GM12878 (cell line): ENCODE measurements around the gene GNPNAT1.
"Not testable (repeated sequence)": the region's sequence is repeated elsewhere in the genome, so short reads cannot be mapped to it uniquely, and the experiment has no call there.

ENCODE experiments used
- EP300 ChIP-seq, 2 experiments: fragments of 150-350 bp in 1 of 2; IDR thresholded peaks; 2 replicates each; pipeline ENCODE4 v1.6.1; 2011 to 2012; ENCODE audit warnings: low read depth in 2 of 2, low read length in 2 of 2, borderline replicate concordance in 1 of 2, improper control_type of control experiment in 1 of 2, inconsistent platforms in 1 of 2; ENCODE audit not compliant: control insufficient read depth in 1 of 2
- TCF7 ChIP-seq: IDR thresholded peaks from 2 replicates; pipeline ENCODE4 v1.6.1; 2014; ENCODE audit warnings: antibody characterized with exemption, borderline replicate concordance
- TF ChIP-seq, protein P1 (sequence below): IDR thresholded peaks from 2 replicates; pipeline ENCODE4 v1.6.1; 2011; ENCODE audit warnings: low read depth, low read length, improper control_type of control experiment, borderline replicate concordance
- TF ChIP-seq, protein P2 (sequence below): fragments of 450-650 bp; IDR thresholded peaks from 2 replicates; pipeline ENCODE4 v1.6.1; 2017; ENCODE audit warnings: antibody characterized with exemption, mild to moderate bottlenecking, moderate library complexity

DNA sequence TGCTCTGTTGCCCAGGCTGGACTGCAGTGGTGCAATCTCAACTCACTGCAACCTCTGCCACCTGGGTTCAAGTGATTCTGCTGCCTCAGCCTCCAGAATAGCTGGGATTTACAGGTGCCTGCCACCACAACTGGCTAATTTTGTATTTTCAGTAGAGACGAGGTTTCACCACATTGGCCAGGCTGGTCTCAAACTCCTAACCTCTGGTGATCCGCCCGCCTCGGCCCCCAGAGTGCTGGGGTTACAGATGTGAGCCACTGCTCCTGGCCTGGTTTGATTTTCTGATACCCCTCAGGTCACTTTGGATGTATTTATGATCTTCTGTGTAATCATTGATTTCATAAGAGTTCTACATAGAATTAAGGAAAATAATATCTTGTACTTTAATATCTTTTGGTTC is 28.5 kb downstream of the GNPNAT1 start:
- TF ChIP-seq EP300 (IDR thresholded peaks at IDR 0.05; ENCODE audit: borderline replicate concordance in 1 of 2, control insufficient read depth in 1 of 2, low read depth in 2 of 2, low read length in 2 of 2); TCF7: not testable (repeated sequence)
- TF ChIP-seq, protein P1, sequence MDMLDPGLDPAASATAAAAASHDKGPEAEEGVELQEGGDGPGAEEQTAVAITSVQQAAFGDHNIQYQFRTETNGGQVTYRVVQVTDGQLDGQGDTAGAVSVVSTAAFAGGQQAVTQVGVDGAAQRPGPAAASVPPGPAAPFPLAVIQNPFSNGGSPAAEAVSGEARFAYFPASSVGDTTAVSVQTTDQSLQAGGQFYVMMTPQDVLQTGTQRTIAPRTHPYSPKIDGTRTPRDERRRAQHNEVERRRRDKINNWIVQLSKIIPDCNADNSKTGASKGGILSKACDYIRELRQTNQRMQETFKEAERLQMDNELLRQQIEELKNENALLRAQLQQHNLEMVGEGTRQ = not testable (repeated sequence)
- TF ChIP-seq, protein P2, sequence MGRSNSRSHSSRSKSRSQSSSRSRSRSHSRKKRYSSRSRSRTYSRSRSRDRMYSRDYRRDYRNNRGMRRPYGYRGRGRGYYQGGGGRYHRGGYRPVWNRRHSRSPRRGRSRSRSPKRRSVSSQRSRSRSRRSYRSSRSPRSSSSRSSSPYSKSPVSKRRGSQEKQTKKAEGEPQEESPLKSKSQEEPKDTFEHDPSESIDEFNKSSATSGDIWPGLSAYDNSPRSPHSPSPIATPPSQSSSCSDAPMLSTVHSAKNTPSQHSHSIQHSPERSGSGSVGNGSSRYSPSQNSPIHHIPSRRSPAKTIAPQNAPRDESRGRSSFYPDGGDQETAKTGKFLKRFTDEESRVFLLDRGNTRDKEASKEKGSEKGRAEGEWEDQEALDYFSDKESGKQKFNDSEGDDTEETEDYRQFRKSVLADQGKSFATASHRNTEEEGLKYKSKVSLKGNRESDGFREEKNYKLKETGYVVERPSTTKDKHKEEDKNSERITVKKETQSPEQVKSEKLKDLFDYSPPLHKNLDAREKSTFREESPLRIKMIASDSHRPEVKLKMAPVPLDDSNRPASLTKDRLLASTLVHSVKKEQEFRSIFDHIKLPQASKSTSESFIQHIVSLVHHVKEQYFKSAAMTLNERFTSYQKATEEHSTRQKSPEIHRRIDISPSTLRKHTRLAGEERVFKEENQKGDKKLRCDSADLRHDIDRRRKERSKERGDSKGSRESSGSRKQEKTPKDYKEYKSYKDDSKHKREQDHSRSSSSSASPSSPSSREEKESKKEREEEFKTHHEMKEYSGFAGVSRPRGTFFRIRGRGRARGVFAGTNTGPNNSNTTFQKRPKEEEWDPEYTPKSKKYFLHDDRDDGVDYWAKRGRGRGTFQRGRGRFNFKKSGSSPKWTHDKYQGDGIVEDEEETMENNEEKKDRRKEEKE = not testable (repeated sequence)
